ENCODE data around the gene DAPP1. TPM values are rescaled to one million over a fixed set of nuclear protein-coding genes. Genes with fewer than 3 reads are reported as not detected.
"Not testable (repeated sequence)": the region's sequence is repeated elsewhere in the genome, so short reads cannot be mapped to it uniquely, and the experiment has no call there.

Gene DAPP1, protein sequence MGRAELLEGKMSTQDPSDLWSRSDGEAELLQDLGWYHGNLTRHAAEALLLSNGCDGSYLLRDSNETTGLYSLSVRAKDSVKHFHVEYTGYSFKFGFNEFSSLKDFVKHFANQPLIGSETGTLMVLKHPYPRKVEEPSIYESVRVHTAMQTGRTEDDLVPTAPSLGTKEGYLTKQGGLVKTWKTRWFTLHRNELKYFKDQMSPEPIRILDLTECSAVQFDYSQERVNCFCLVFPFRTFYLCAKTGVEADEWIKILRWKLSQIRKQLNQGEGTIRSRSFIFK
- total RNA-seq (2021) (7.9 and 9.6 TPM in 2 replicates), Bru-seq, nascent RNA (percentile 65 among the genes with signal in this experiment), BruChase-seq, experiment 1, labeled RNA remaining after a 2-hour chase (percentile 69 among the genes with signal in this experiment), BruChase-seq, experiment 2, labeled RNA remaining after a 6-hour chase (percentile 57 among the genes with signal in this experiment)
- long read RNA-seq, transcript DAPP1-203 (9 exons, 1,440 nt): major isoform, 31 of 32 reads
- long read RNA-seq, partial matches to known transcripts: 1 of 32 reads
- long read RNA-seq, other reads (novel, unspliced or antisense): 0 of 32 reads

GRCh38 chr4:99816545-99817308 is at the start of gene DAPP1:
DAPP1 (plus strand) TSS chr4:99816827; CDS start chr4:99816914, 87 bp downstream.
- Histone ChIP-seq H3K4me3 (peak within 1 kb of the TSS; percentile 65), H3K9me3 (ENCODE audit: insufficient read depth, low read depth) (no peaks in the 10 kb centered on the region), H3K4me2 (peak within 1 kb of the TSS; percentile 84), H3K36me3 (ENCODE audit: low read depth) (no peaks in the 10 kb centered on the region), H3K9me2 (ENCODE audit: insufficient read depth) (no peaks in the 10 kb centered on the region), H3K27me3 (ENCODE audit: insufficient read depth, low read depth) (no peaks in the 10 kb centered on the region), H3K79me2 (ENCODE audit: low read depth) (peaks cover 24% of the 10 kb centered on the region), H4K20me1 (ENCODE audit: insufficient read depth) (no peaks in the 10 kb centered on the region), H3F3A (ENCODE audit: insufficient read depth, low read depth) (peaks cover 36% of the 10 kb centered on the region), H3K27ac (peak within 1 kb of the TSS; percentile 100), H3K4me1 (replicated peaks; ENCODE audit: insufficient read depth) (peaks cover 39% of the 10 kb centered on the region), H2AFZ (no peak within 1 kb of the TSS)
- DNase-seq: peak; percentile 77 to 99
- TF ChIP-seq, protein P1, sequence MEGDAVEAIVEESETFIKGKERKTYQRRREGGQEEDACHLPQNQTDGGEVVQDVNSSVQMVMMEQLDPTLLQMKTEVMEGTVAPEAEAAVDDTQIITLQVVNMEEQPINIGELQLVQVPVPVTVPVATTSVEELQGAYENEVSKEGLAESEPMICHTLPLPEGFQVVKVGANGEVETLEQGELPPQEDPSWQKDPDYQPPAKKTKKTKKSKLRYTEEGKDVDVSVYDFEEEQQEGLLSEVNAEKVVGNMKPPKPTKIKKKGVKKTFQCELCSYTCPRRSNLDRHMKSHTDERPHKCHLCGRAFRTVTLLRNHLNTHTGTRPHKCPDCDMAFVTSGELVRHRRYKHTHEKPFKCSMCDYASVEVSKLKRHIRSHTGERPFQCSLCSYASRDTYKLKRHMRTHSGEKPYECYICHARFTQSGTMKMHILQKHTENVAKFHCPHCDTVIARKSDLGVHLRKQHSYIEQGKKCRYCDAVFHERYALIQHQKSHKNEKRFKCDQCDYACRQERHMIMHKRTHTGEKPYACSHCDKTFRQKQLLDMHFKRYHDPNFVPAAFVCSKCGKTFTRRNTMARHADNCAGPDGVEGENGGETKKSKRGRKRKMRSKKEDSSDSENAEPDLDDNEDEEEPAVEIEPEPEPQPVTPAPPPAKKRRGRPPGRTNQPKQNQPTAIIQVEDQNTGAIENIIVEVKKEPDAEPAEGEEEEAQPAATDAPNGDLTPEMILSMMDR (conservative IDR thresholded peaks at IDR 0.05): no peak
- TF ChIP-seq EZH2 (IDR thresholded peaks at IDR 0.05; ENCODE audit: low read depth): no peak
- POLR2A ChIA-PET (ENCODE audit: unreplicated experiment): interaction anchor here (0.5 to 1.0 kb wide), 7 partner anchors 8 to 879 kb away, joined by 3 to 9 read pairs (median 6); partner anchors contain the start of gene ADH5
- CTCF ChIA-PET: no interaction called here
- TSS peak; percentile 68 for BruUV-seq (replicated peaks)
- intact Hi-C loops (cut with micrococcal nuclease; ENCODE audit: unreplicated experiment): loop anchor here (5.0 kb wide), 2 partner anchors 94 to 159 kb away; partner anchors contain the start of gene C4orf54

- H3K9me3 ChIP-seq (ENCODE audit: insufficient read depth, low read depth); H2AFZ ChIP-seq; H3K4me3 ChIP-seq; H3K27me3 ChIP-seq (ENCODE audit: insufficient read depth, low read depth); H4K20me1 ChIP-seq (ENCODE audit: insufficient read depth); H3K9me2 ChIP-seq (ENCODE audit: insufficient read depth); CTCF ChIA-PET; H3K4me1 ChIP-seq (replicated peaks; ENCODE audit: insufficient read depth); H3K4me2 ChIP-seq; H3K79me2 ChIP-seq (ENCODE audit: low read depth); POLR2A ChIA-PET (ENCODE audit: unreplicated experiment); intact Hi-C loops (cut with micrococcal nuclease; ENCODE audit: unreplicated experiment); H3K36me3 ChIP-seq (ENCODE audit: low read depth); H3F3A ChIP-seq (ENCODE audit: insufficient read depth, low read depth); H3K27ac ChIP-seq; BruUV-seq (replicated peaks): not testable (repeated sequence)
- peak in 1 of 2 experiments; percentile 1 for DNase-seq
Measured at GRCh38 chr4:99770842-99771241, 45.8 kb upstream of the DAPP1 start.

DNA sequence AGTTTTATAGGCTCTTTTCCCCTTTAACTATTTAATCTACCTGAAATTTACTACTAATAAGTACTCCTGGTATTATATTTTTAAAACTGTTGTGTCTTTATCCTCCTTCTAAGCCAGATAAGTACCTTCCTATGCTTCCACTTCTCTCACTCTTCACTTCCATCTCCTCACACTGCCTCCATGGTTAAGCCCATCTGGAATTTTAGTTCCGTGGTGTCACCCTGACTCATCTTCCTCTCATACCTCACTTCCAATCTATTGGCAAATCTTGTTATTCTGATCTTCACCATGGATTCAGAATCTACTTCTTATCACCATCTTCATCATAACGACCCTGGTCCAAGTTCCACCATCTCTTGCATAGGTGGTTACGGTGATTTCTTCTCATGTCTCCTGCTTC is 32.7 kb upstream of the DAPP1 start:
- Histone ChIP-seq H3K9me2 (ENCODE audit: insufficient read depth) (no peaks in the 10 kb centered on the region), H2AFZ (no peak overlapping the region), H3K4me1 (replicated peaks; ENCODE audit: insufficient read depth) (no peaks in the 10 kb centered on the region), H4K20me1 (ENCODE audit: insufficient read depth) (no peaks in the 10 kb centered on the region), H3K27ac (no peak overlapping the region), H3K9me3 (ENCODE audit: insufficient read depth, low read depth) (no peaks in the 10 kb centered on the region; the same call in 1 of the 2 replicates), H3K79me2 (ENCODE audit: low read depth) (no peaks in the 10 kb centered on the region), H3K4me2 (no peak overlapping the region), H3K4me3 (no peak overlapping the region), H3K36me3 (ENCODE audit: low read depth) (no peaks in the 10 kb centered on the region), H3F3A (ENCODE audit: insufficient read depth, low read depth) (no peaks in the 10 kb centered on the region), H3K27me3 (ENCODE audit: insufficient read depth, low read depth) (no peaks in the 10 kb centered on the region)
- TF ChIP-seq, protein P1 (conservative IDR thresholded peaks at IDR 0.05): no peak
- TF ChIP-seq EZH2 (IDR thresholded peaks at IDR 0.05; ENCODE audit: low read depth): no peak
- intact Hi-C loops (cut with micrococcal nuclease; ENCODE audit: unreplicated experiment): no loop called here
- DNase-seq: no peak
- no TSS peak for BruUV-seq (replicated peaks)
- CTCF ChIA-PET: no interaction called here
- POLR2A ChIA-PET (ENCODE audit: unreplicated experiment): no interaction called here

Data from PC-9 (cell line).